K562 (cell line): ENCODE measurements around the gene DNAJB2. TPM values are rescaled to one million over a fixed set of nuclear protein-coding genes. Genes with fewer than 3 reads are reported as not detected.

Source experiments
- AFF1 ChIP-seq, 2 experiments: fragments of 450-650 bp; IDR thresholded peaks; 2 replicates each; pipeline ENCODE4 v1.6.1; 2018; ENCODE audit warnings: mild to moderate bottlenecking in 2 of 2, low read depth in 1 of 2; ENCODE audit not compliant: partially characterized antibody in 2 of 2
- ARID4B ChIP-seq: sonication (generic); formaldehyde crosslinking; IDR thresholded peaks from 2 replicates; pipeline ENCODE4 v1.8.0; 2022; ENCODE audit warnings: mild to moderate bottlenecking, missing genetic modification reagents
- CREB1 ChIP-seq, 2 experiments: sonication (generic) in 1 of 2; formaldehyde crosslinking in 1 of 2; IDR thresholded peaks; 2 replicates each; pipeline versions ENCODE4 v1.6.1 to v1.8.0; 2012 to 2022; ENCODE audit warnings: inconsistent platforms in 1 of 2, mild to moderate bottlenecking in 1 of 2, missing genetic modification reagents in 1 of 2, moderate library complexity in 1 of 2
- HMGN3 ChIP-seq: IDR thresholded peaks from 2 replicates; pipeline ENCODE4 v1.6.1; 2011; ENCODE audit warnings: borderline replicate concordance, low read depth, mild to moderate bottlenecking, mixed read lengths, low read length; ENCODE audit not compliant: insufficient read length; ENCODE audit errors: extremely low read depth
- KAT2B ChIP-seq: IDR thresholded peaks from one replicate; pipeline ENCODE4 v1.6.1; 2012; ENCODE audit warnings: low read depth, mild to moderate bottlenecking, control low read depth, inconsistent platforms, low read length, moderate library complexity
- RB1 ChIP-seq: fragments of 450-650 bp; IDR thresholded peaks from 2 replicates; pipeline ENCODE4 v1.6.1; 2017; ENCODE audit warnings: low read depth, mild to moderate bottlenecking
- SMARCA5 ChIP-seq: fragments of 450-650 bp; IDR thresholded peaks from 2 replicates; pipeline ENCODE4 v1.6.1; 2016
- SMARCB1 ChIP-seq: IDR thresholded peaks from 2 replicates; pipeline ENCODE4 v1.6.1; 2011; ENCODE audit warnings: improper control_type of control experiment, low read depth; ENCODE audit not compliant: insufficient read length
- SMC3 ChIP-seq: conservative IDR thresholded peaks from 2 replicates; pipeline ENCODE4 v1.6.1; 2011; ENCODE audit warnings: low read depth, low read length, improper control_type of control experiment; ENCODE audit not compliant: insufficient read depth
- ZNF143 ChIP-seq: sonication (generic); formaldehyde crosslinking; IDR thresholded peaks from 2 replicates; pipeline ENCODE4 v1.9.0; 2022; ENCODE audit warnings: mild to moderate bottlenecking, missing genetic modification reagents
- ZNF146 ChIP-seq: IDR thresholded peaks from one replicate; pipeline ENCODE4 v1.6.1; 2018; ENCODE audit warnings: missing compliant biosample characterization; ENCODE audit not compliant: unreplicated experiment
- ZNF224 ChIP-seq: sonication (generic); formaldehyde crosslinking; IDR thresholded peaks from 2 replicates; pipeline ENCODE4 v1.8.0; 2022; ENCODE audit warnings: mild to moderate bottlenecking, missing genetic modification reagents
- ZNF324 ChIP-seq: fragments of 250-450 bp; sonication (Bioruptor Pico); IDR thresholded peaks from 2 replicates; pipeline ENCODE4 v1.4.0; 2020; ENCODE audit warnings: mild to moderate bottlenecking
- ZNF41 ChIP-seq: fragments of 250-450 bp; sonication (Bioruptor Pico); conservative IDR thresholded peaks from 2 replicates; pipeline ENCODE4 v1.4.0; 2020; ENCODE audit warnings: mild to moderate bottlenecking
- polyA plus RNA-seq, 8 experiments: library from polyadenylated mRNA; depleted of rRNA in 4 of 8; stranded (reverse) in 5 of 8; unstranded in 3 of 8; fragments of >200 nt; fragmentation: Nextera tagmentation in 2 of 8; fragmentation: Illumina TruSeq in 1 of 8; extraction: Ambion mirVana in 2 of 8; extraction: Trizol in 1 of 8; gene quantifications; 2 replicates each; pipeline versions ENCODE4 v1.2.1 to v1.2.3, GENCODE V29; 2011 to 2014; ENCODE audit warnings: inconsistent platforms in 1 of 8, missing spikeins in 1 of 8
- total RNA-seq, 7 experiments: library from RNA; depleted of rRNA in 6 of 7; stranded (reverse); fragments of >200 nt in 6 of 7; fragmentation: Illumina TruSeq in 2 of 7; extraction: Trizol in 2 of 7; gene quantifications; 2 replicates each; pipeline versions ENCODE4 v1.2.1 to v1.2.3, GENCODE V29; 2011 to 2021; ENCODE audit warnings: low replicate concordance in 1 of 7
- TF ChIP-seq, protein P1 (sequence below): IDR thresholded peaks from 2 replicates; pipeline ENCODE4 v1.6.1; 2016; ENCODE audit warnings: missing genetic modification characterization, missing compliant biosample characterization
- TF ChIP-seq, protein P2 (sequence below): sonication (generic); formaldehyde crosslinking; IDR thresholded peaks from 2 replicates; pipeline ENCODE4 v1.8.0; 2022; ENCODE audit warnings: mild to moderate bottlenecking, missing genetic modification reagents

Gene DNAJB2
- total and polyA plus RNA-seq, 9 of the 15 experiments (the other 6 are each of a cell fraction or from before 2014, with no cell fraction given) = 0.08 to 3.0 (median 2.2) TPM; not detected in 1

DNA sequence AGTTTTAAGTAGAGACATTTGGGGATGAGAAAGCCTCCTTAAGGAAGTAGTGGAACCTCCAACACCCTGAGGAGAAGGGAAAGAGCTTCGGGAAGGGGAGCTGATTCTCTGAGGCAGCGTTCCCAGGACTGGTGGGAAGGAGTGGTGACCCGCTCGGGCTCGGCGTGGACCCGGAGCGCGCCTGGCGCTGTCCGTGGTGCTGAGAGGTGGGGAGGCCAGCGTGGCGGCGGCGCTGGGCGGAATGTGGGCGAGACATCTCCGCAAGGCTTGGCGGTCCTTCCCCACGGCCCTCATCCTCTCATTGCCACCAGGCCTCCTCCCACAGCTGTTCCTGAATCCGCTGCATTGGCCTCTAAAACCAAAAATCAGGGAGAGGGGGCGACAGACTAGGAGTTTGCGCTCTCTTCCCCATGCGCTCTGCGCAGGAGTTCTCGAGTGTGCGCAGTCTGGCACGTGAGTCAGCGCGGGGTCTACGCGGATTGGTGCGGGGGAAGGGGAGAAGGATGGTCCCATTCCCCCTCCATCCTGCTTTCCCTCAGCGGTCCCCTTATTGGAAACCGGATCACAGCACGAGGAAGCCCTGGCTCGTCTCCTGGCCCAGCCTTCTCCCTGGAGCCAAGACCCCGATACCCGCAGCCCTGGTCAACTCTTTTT lies 52.5 kb downstream of the DNAJB2 start (continued):
- TF ChIP-seq CREB1 (IDR thresholded peaks at IDR 0.05) (no peak), CREB1 (CRISPR knock-in tag; IDR thresholded peaks at IDR 0.05) (0 out of 2 replicates have a peak, but pooled peaks have one; percentile 30), HMGN3 (no peak), ZNF143 (CRISPR knock-in tag) (no peak), ZNF224 (0 out of 2 replicates have a peak, but pooled peaks have one; percentile 58), ZNF41 (CRISPR knock-in tag) (no peak), AFF1 (IDR thresholded peaks at IDR 0.05; ENCODE audit: low read depth in 1 of 2, partially characterized antibody in 2 of 2) (peak in 1 of 2 experiments; percentile 44), ARID4B (CRISPR knock-in tag) (peak; percentile 36; the same call in 1 of the 2 replicates), KAT2B (no peak), SMC3 (no peak), RB1 (no peak), SMARCA5 (no peak), SMARCB1 (no peak), ZNF324 (CRISPR knock-in tag) (no peak), ZNF146 (no peak)
- TF ChIP-seq, protein P1, sequence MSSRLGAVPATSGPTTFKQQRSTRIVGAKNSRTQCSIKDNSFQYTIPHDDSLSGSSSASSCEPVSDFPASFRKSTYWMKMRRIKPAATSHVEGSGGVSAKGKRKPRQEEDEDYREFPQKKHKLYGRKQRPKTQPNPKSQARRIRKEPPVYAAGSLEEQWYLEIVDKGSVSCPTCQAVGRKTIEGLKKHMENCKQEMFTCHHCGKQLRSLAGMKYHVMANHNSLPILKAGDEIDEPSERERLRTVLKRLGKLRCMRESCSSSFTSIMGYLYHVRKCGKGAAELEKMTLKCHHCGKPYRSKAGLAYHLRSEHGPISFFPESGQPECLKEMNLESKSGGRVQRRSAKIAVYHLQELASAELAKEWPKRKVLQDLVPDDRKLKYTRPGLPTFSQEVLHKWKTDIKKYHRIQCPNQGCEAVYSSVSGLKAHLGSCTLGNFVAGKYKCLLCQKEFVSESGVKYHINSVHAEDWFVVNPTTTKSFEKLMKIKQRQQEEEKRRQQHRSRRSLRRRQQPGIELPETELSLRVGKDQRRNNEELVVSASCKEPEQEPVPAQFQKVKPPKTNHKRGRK (tag) = no peak
- TF ChIP-seq, protein P2, sequence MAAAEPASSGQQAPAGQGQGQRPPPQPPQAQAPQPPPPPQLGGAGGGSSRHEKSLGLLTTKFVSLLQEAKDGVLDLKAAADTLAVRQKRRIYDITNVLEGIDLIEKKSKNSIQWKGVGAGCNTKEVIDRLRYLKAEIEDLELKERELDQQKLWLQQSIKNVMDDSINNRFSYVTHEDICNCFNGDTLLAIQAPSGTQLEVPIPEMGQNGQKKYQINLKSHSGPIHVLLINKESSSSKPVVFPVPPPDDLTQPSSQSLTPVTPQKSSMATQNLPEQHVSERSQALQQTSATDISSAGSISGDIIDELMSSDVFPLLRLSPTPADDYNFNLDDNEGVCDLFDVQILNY (CRISPR knock-in tag) = 0 out of 2 replicates have a peak, but pooled peaks have one; percentile 43
